ENCODE measurements around the gene PACS1.

PACS1 gene

GRCh38 chr11:66188580-66188979 lies 118.5 kb downstream of the PACS1 start:
- peaks cover 0 to 18% (median 10%) of the 10 kb centered on the region in 4 donors for H3K4me1 ChIP-seq
- H3K27ac ChIP-seq, result no peak overlapping the region
- no peak for TF ChIP-seq CTCF (IDR thresholded peaks at IDR 0.05)
- H3K27me3 ChIP-seq, result no peaks in the 10 kb centered on the region
- intact Hi-C loops (cut with DNase I; ENCODE audit: low total_unique reads), result no loop called here
- no peak for DNase-seq
- no peak overlapping the region for H3K4me3 ChIP-seq
- H3K36me3 ChIP-seq, result peaks cover 4 to 11% (median 11%) of the 10 kb centered on the region in 3 donors
- H3K9me3 ChIP-seq, result no peaks in the 10 kb centered on the region

GRCh38 chr11:66189031-66189745 lies 119.1 kb downstream of the PACS1 start:
- Histone ChIP-seq H3K4me3 (no peak overlapping the region), H3K27ac (no peak overlapping the region), H3K4me1 (peaks cover 0 to 18% (median 10%) of the 10 kb centered on the region in 4 donors), H3K36me3 (peaks cover 10 to 17% (median 17%) of the 10 kb centered on the region in 3 donors), H3K9me3 (no peaks in the 10 kb centered on the region), H3K27me3 (no peaks in the 10 kb centered on the region)
- intact Hi-C loops (cut with DNase I; ENCODE audit: low total_unique reads), result no loop called here
- no peak for TF ChIP-seq CTCF (IDR thresholded peaks at IDR 0.05)
- no peak for DNase-seq

- Histone ChIP-seq H3K4me1 (peaks cover 0 to 18% (median 10%) of the 10 kb centered on the region in 4 donors), H3K27me3 (no peaks in the 10 kb centered on the region), H3K27ac (no peak overlapping the region), H3K4me3 (no peak overlapping the region), H3K9me3 (no peaks in the 10 kb centered on the region), H3K36me3 (peaks cover 11 to 26% (median 20%) of the 10 kb centered on the region in 3 donors)
- intact Hi-C loops (cut with DNase I; ENCODE audit: low total_unique reads), result no loop called here
- no peak for DNase-seq
- TF ChIP-seq CTCF (IDR thresholded peaks at IDR 0.05), result no peak
Measured at GRCh38 chr11:66190786-66191185, 120.7 kb downstream of the PACS1 start.

- H3K27me3 ChIP-seq, result no peaks in the 10 kb centered on the region
- peak overlapping the region; percentile 21 to 25 for H3K27ac ChIP-seq
- DNase-seq, result no peak
- H3K9me3 ChIP-seq, result no peaks in the 10 kb centered on the region
- no peak for TF ChIP-seq CTCF (IDR thresholded peaks at IDR 0.05)
- H3K36me3 ChIP-seq, result peaks cover 11 to 26% (median 21%) of the 10 kb centered on the region in 3 donors
- intact Hi-C loops (cut with DNase I; ENCODE audit: low total_unique reads), result no loop called here
- peaks cover 0 to 18% (median 10%) of the 10 kb centered on the region in 4 donors for H3K4me1 ChIP-seq
- H3K4me3 ChIP-seq, result no peak overlapping the region
Measured at GRCh38 chr11:66192181-66192863, 122.2 kb downstream of the PACS1 start.

- Histone ChIP-seq H3K9me3 (no peaks in the 10 kb centered on the region), H3K36me3 (peaks cover 11 to 39% (median 21%) of the 10 kb centered on the region in 3 donors), H3K27me3 (no peaks in the 10 kb centered on the region), H3K4me3 (no peak overlapping the region), H3K4me1 (peaks cover 0 to 18% (median 10%) of the 10 kb centered on the region in 4 donors), H3K27ac (no peak overlapping the region)
- intact Hi-C loops (cut with DNase I; ENCODE audit: low total_unique reads), result no loop called here
- no peak for TF ChIP-seq CTCF (IDR thresholded peaks at IDR 0.05)
- no peak for DNase-seq
Measured at GRCh38 chr11:66194391-66194790, 124.3 kb downstream of the PACS1 start.
